ENCODE data around the gene ZNF160. TPM values are rescaled to one million over a fixed set of nuclear protein-coding genes. Genes with fewer than 3 reads are reported as not detected.

The ZNF160 gene
- total and polyA plus RNA-seq, 2 of the 4 experiments (the other 2 are of a cell fraction), result 22.6 to 26.9 TPM

DNA sequence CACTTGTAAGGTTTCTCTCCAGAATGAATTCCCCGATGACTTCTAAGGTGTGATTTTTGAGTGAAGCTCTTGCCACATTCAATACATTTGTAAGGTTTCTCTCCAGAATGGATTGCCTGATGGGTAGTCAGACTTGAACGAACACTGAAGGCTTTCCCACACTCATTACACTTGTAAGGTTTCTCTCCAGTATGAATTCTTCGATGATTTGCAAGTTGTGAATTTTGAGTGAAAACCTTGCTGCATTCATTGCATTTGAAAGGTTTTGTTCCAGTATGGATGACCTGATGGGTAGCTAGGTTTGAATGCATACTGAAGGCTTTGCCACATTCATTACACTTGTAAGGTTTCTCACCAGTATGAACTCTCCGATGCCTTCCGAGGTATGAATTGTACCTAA is 34.4 kb downstream of the ZNF160 start:
- Histone ChIP-seq H3K9ac (ENCODE audit: low read depth, low read length) (no peak overlapping the region), H2BK20ac (ENCODE audit: low read depth, low read length) (no peak overlapping the region), H3K4ac (ENCODE audit: low read depth, low read length) (no peak overlapping the region), H3K4me3 (ENCODE audit: insufficient read depth, low read depth, low read length) (no peak overlapping the region), H2BK5ac (ENCODE audit: low read depth, low read length, poor library complexity, severe bottlenecking) (no peak overlapping the region), H3K18ac (ENCODE audit: low read depth, low read length) (no peak overlapping the region), H2BK120ac (ENCODE audit: low read depth, low read length) (no peak overlapping the region), H3K14ac (replicated peaks; ENCODE audit: low read depth, low read length) (no peak overlapping the region), H3K27me3 (ENCODE audit: control insufficient read depth, insufficient read depth, low read length) (no peaks in the 10 kb centered on the region), H3K56ac (ENCODE audit: extremely low read depth, insufficient read depth, low read length) (no peak overlapping the region), H3K9me1 (ENCODE audit: insufficient read depth, low read length) (no peaks in the 10 kb centered on the region), H3K4me1 (ENCODE audit: control insufficient read depth, insufficient read depth, low read length) (no peaks in the 10 kb centered on the region), H3K4me2 (ENCODE audit: low read depth, low read length) (no peak overlapping the region), H3K27ac (ENCODE audit: insufficient read depth, low read length) (no peak overlapping the region), H3K79me1 (ENCODE audit: low read depth in 1 of 2, low read length in 2 of 2) (peaks cover 0 to 12% of the 10 kb centered on the region in 2 experiments; a peak in 1 of 4 replicates), H2AK9ac (replicated peaks; ENCODE audit: low read depth, low read length, poor library complexity) (no peak overlapping the region), H4K91ac (ENCODE audit: insufficient read depth, low read depth, low read length) (no peak overlapping the region), H4K20me1 (ENCODE audit: insufficient read depth, low read length) (no peaks in the 10 kb centered on the region), H2AFZ (replicated peaks; ENCODE audit: low read length, poor library complexity) (no peak overlapping the region), H3K23ac (ENCODE audit: low read depth, low read length) (no peak overlapping the region), H3K9me3 (ENCODE audit: control insufficient read depth, insufficient read depth, low read length) (peaks cover 73% of the 10 kb centered on the region), H4K5ac (ENCODE audit: low read depth, low read length) (no peak overlapping the region), H3K36me3 (ENCODE audit: control insufficient read depth, insufficient read depth, low read length) (peaks cover 58% of the 10 kb centered on the region), H4K8ac (ENCODE audit: low read depth in 2 of 2, low read length in 2 of 2) (no peak overlapping the region), H2AK5ac (ENCODE audit: low read depth, low read length) (no peak overlapping the region), H2BK15ac (ENCODE audit: low read depth, low read length) (no peak overlapping the region)
- no peak for TF ChIP-seq NFE2L2 (IDR thresholded peaks at IDR 0.05; ENCODE audit: low read depth, low read length)
- TF ChIP-seq FOS (IDR thresholded peaks at IDR 0.05; ENCODE audit: low read depth, low read length), result no peak
- TF ChIP-seq BHLHE40 (IDR thresholded peaks at IDR 0.05; ENCODE audit: low read depth, low read length), result no peak
- no peak for TF ChIP-seq RFX5 (IDR thresholded peaks at IDR 0.05; ENCODE audit: low read depth, low read length)
- TF ChIP-seq CHD1 (IDR thresholded peaks at IDR 0.05; ENCODE audit: low read depth, low read length), result no peak
- TF ChIP-seq, protein P1, sequence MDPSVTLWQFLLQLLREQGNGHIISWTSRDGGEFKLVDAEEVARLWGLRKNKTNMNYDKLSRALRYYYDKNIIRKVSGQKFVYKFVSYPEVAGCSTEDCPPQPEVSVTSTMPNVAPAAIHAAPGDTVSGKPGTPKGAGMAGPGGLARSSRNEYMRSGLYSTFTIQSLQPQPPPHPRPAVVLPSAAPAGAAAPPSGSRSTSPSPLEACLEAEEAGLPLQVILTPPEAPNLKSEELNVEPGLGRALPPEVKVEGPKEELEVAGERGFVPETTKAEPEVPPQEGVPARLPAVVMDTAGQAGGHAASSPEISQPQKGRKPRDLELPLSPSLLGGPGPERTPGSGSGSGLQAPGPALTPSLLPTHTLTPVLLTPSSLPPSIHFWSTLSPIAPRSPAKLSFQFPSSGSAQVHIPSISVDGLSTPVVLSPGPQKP (IDR thresholded peaks at IDR 0.05; ENCODE audit: borderline replicate concordance, low read depth, low read length), result no peak
- no peak for TF ChIP-seq RAD21 (IDR thresholded peaks at IDR 0.05; ENCODE audit: low read length)
- TF ChIP-seq SMC3 (IDR thresholded peaks at IDR 0.05; ENCODE audit: low read depth, low read length), result no peak
- TF ChIP-seq, protein P2, sequence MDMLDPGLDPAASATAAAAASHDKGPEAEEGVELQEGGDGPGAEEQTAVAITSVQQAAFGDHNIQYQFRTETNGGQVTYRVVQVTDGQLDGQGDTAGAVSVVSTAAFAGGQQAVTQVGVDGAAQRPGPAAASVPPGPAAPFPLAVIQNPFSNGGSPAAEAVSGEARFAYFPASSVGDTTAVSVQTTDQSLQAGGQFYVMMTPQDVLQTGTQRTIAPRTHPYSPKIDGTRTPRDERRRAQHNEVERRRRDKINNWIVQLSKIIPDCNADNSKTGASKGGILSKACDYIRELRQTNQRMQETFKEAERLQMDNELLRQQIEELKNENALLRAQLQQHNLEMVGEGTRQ (IDR thresholded peaks at IDR 0.05; ENCODE audit: low read depth, low read length), result no peak
- no peak for TF ChIP-seq RCOR1 (IDR thresholded peaks at IDR 0.05; ENCODE audit: insufficient replicate concordance, low read length)
- TF ChIP-seq CEBPB (IDR thresholded peaks at IDR 0.05; ENCODE audit: low read depth, low read length), result no peak
- no peak for TF ChIP-seq MAZ (IDR thresholded peaks at IDR 0.05; ENCODE audit: borderline replicate concordance, low read depth, low read length)
- TF ChIP-seq MAFK (IDR thresholded peaks at IDR 0.05; ENCODE audit: low read depth, low read length), result no peak
- no peak for TF ChIP-seq POLR2A (IDR thresholded peaks at IDR 0.05; ENCODE audit: low read depth, low read length)
- dilution Hi-C loops (cut with HindIII; ENCODE audit: low sequenced_read_pairs, unreplicated experiment), result no loop called here
- ATAC-seq (ENCODE audit: low read depth), result no peak
- WGBS, 2 experiments (ENCODE audit: extremely low coverage in 2 of 2, insufficient read length in 1 of 2), result no CpG with 5 or more reads among the region's 5 CpGs
- in situ Hi-C loops (cut with MboI; ENCODE audit: low sequenced_read_pairs), result no loop called here
- intact Hi-C loops (cut with micrococcal nuclease), result no loop called here
- DNase-seq, result no peak
- no TSS peak for BruUV-seq (replicated peaks)
- ChIA-PET POLR2A (ENCODE audit: unreplicated experiment) (no interaction called here), CTCF (no interaction called here)
